Right lobe of liver (tissue), 4 donors: Measurements from ENCODE around the gene GOT1.

Source experiments
- POLR2A ChIP-seq: fragments of 450-650 bp; IDR thresholded peaks from one replicate; pipeline ENCODE4 v1.6.1; 2017; ENCODE audit warnings: antibody characterized with exemption, mild to moderate bottlenecking
- TF ChIP-seq, protein P1 (sequence below), 4 donors: fragments of 200-600 bp in 3 of 4; fragments of 450-650 bp in 1 of 4; IDR thresholded peaks; one replicate each; pipeline versions ENCODE4 v1.5.1 to v1.8.0; 2016 to 2022; ENCODE audit warnings: antibody characterized with exemption in 4 of 4, mild to moderate bottlenecking in 2 of 4
- donor health status: DM: no; HTN: no; CAD: no.
- donor health status: DM: no; HTN: no; CAD: no.
- donor health status: DM: no; HTN: yes; CAD: no.

DNA sequence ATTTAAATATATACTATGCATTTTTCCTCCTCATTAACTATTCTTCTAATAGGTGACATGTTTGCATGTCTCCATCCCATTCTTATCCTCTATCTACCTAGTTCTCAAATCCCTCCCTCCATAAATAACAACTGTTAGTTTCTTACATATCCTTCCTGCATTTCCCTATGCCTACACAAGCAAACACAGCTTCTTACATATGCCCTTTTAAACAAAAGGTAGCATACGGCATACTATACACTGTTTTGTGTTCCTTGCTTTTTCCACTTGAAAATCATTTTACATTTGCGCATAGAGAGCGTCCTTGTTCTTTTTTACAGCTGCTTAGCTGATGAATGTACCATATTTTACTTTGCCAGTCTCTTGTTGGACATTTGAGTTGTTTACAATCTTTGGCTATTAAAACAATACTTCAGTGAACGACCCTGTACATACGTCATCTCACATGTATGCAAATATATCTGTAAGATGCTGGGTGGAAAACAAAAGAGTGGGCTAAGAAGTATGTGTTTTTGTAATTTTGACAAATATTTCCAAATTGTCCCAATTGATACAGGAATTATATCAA is 7.8 kb downstream of the GOT1 start:
- TF ChIP-seq POLR2A: no peak
- TF ChIP-seq, protein P1, sequence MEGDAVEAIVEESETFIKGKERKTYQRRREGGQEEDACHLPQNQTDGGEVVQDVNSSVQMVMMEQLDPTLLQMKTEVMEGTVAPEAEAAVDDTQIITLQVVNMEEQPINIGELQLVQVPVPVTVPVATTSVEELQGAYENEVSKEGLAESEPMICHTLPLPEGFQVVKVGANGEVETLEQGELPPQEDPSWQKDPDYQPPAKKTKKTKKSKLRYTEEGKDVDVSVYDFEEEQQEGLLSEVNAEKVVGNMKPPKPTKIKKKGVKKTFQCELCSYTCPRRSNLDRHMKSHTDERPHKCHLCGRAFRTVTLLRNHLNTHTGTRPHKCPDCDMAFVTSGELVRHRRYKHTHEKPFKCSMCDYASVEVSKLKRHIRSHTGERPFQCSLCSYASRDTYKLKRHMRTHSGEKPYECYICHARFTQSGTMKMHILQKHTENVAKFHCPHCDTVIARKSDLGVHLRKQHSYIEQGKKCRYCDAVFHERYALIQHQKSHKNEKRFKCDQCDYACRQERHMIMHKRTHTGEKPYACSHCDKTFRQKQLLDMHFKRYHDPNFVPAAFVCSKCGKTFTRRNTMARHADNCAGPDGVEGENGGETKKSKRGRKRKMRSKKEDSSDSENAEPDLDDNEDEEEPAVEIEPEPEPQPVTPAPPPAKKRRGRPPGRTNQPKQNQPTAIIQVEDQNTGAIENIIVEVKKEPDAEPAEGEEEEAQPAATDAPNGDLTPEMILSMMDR (IDR thresholded peaks at IDR 0.05): no peak
